22Rv1 (cell line): ENCODE data around the gene CCT2.

ENCODE experiments used
- ZFX ChIP-seq: fragments of 450-650 bp; IDR thresholded peaks from 2 replicates; pipeline ENCODE4 v1.6.1; 2017; ENCODE audit warnings: antibody characterized with exemption, borderline replicate concordance
- TF ChIP-seq, protein P1 (sequence below): fragments of 450-650 bp; IDR thresholded peaks from 2 replicates; pipeline ENCODE4 v1.5.1; 2017; ENCODE audit warnings: mild to moderate bottlenecking

DNA sequence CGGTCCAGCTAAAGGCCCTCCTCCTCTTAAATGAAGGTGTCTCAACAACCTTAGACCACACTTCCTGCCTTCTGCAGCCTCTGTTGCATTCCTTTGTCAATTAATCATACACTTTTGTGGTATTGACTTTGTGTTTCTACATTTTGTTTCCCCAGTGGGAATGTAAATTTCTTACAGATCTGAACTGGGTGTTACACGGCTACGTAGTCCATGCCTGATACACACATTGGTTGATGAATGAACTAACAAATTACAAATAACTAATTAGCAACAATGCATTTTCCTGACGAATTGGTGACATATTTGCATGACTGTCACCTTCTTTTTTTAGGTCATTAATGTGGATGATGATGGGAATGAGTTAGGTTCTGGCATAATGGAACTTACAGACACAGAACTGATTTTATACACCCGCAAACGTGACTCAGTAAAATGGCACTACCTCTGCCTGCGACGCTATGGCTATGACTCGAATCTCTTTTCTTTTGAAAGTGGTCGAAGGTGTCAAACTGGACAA lies 15.2 kb upstream of the CCT2 start:
- TF ChIP-seq, protein P1, sequence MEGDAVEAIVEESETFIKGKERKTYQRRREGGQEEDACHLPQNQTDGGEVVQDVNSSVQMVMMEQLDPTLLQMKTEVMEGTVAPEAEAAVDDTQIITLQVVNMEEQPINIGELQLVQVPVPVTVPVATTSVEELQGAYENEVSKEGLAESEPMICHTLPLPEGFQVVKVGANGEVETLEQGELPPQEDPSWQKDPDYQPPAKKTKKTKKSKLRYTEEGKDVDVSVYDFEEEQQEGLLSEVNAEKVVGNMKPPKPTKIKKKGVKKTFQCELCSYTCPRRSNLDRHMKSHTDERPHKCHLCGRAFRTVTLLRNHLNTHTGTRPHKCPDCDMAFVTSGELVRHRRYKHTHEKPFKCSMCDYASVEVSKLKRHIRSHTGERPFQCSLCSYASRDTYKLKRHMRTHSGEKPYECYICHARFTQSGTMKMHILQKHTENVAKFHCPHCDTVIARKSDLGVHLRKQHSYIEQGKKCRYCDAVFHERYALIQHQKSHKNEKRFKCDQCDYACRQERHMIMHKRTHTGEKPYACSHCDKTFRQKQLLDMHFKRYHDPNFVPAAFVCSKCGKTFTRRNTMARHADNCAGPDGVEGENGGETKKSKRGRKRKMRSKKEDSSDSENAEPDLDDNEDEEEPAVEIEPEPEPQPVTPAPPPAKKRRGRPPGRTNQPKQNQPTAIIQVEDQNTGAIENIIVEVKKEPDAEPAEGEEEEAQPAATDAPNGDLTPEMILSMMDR, result no peak
- TF ChIP-seq ZFX, result no peak
